SK-N-SH treated with all-trans-retinoic acid at 6 μM for 48 hours (cell line): ENCODE results near the gene PTTG1.

Experiments used
- ATAC-seq: fragments of 200-7000 bp; cut with Tn5 transposase; 3 replicates; pipeline ENCODE4 v1.9.1; 2020; ENCODE audit warnings: mild to moderate bottlenecking, moderate library complexity
- ARNTL ChIP-seq: fragments of 450-650 bp; formaldehyde crosslinking; IDR thresholded peaks from 2 replicates; pipeline ENCODE4 v1.5.0; 2020; ENCODE audit warnings: low read depth, mild to moderate bottlenecking, moderate library complexity, borderline replicate concordance
- BACH2 ChIP-seq: fragments of 250-450 bp; sonication (Bioruptor Pico); IDR thresholded peaks from 2 replicates; pipeline ENCODE4 v1.9.0; 2021; ENCODE audit warnings: mild to moderate bottlenecking, borderline replicate concordance
- CSDC2 ChIP-seq: fragments of 250-450 bp; sonication (Bioruptor Pico); IDR thresholded peaks from 2 replicates; pipeline ENCODE4 v1.5.0; 2020; ENCODE audit warnings: mild to moderate bottlenecking, moderate library complexity
- GLIS3 ChIP-seq: fragments of 250-450 bp; sonication (Bioruptor Pico); IDR thresholded peaks from 2 replicates; pipeline ENCODE4 v1.5.0; 2020; ENCODE audit warnings: mild to moderate bottlenecking, moderate library complexity
- ISL1 ChIP-seq: fragments of 250-450 bp; sonication (Bioruptor Pico); IDR thresholded peaks from 2 replicates; pipeline ENCODE4 v2.1.2; 2022; ENCODE audit warnings: mild to moderate bottlenecking, moderate library complexity
- OSR1 ChIP-seq: fragments of 250-450 bp; sonication (Bioruptor Pico); IDR thresholded peaks from 2 replicates; pipeline ENCODE4 v1.8.0; 2022; ENCODE audit warnings: moderate library complexity, mild to moderate bottlenecking, inconsistent platforms
- RARB ChIP-seq: fragments of 250-450 bp; sonication (Bioruptor Pico); IDR thresholded peaks from 2 replicates; pipeline ENCODE4 v1.8.0; 2021; ENCODE audit warnings: mild to moderate bottlenecking, moderate library complexity
- SNAI2 ChIP-seq: fragments of 250-450 bp; sonication (Bioruptor Pico); IDR thresholded peaks from 2 replicates; pipeline ENCODE4 v1.5.0; 2020; ENCODE audit warnings: mild to moderate bottlenecking, moderate library complexity
- TCF4 ChIP-seq: fragments of 250-450 bp; sonication (Bioruptor Pico); IDR thresholded peaks from 2 replicates; pipeline ENCODE4 v1.8.0; 2021; ENCODE audit warnings: mild to moderate bottlenecking, moderate library complexity, borderline replicate concordance
- TOX ChIP-seq: fragments of 250-450 bp; sonication (Bioruptor Pico); IDR thresholded peaks from 2 replicates; pipeline ENCODE4 v1.8.0; 2021; ENCODE audit warnings: mild to moderate bottlenecking, moderate library complexity, borderline replicate concordance
- ZC3H10 ChIP-seq: fragments of 250-450 bp; sonication (Bioruptor Pico); IDR thresholded peaks from 2 replicates; pipeline ENCODE4 v1.5.1; 2021; ENCODE audit warnings: mild to moderate bottlenecking, moderate library complexity
- ZFP3 ChIP-seq: fragments of 250-450 bp; sonication (Bioruptor Pico); IDR thresholded peaks from 2 replicates; pipeline ENCODE4 v1.5.0; 2020; ENCODE audit warnings: mild to moderate bottlenecking, moderate library complexity
- ZFP30 ChIP-seq: fragments of 450-650 bp; formaldehyde crosslinking; IDR thresholded peaks from 2 replicates; pipeline ENCODE4 v1.5.0; 2022; ENCODE audit warnings: mild to moderate bottlenecking, moderate library complexity
- ZNF565 ChIP-seq: fragments of 450-650 bp; formaldehyde crosslinking; conservative IDR thresholded peaks from 2 replicates; pipeline ENCODE4 v1.5.0; 2020; ENCODE audit warnings: low read depth, mild to moderate bottlenecking, moderate library complexity
- ZNF70 ChIP-seq: fragments of 450-650 bp; formaldehyde crosslinking; IDR thresholded peaks from 2 replicates; pipeline ENCODE4 v1.5.0; 2020; ENCODE audit warnings: mild to moderate bottlenecking, moderate library complexity
- ZNF8 ChIP-seq: fragments of 450-650 bp; formaldehyde crosslinking; IDR thresholded peaks from 2 replicates; pipeline ENCODE4 v1.5.0; 2020; ENCODE audit warnings: mild to moderate bottlenecking, moderate library complexity
- TF ChIP-seq, protein P1 (sequence below): fragments of 250-450 bp; sonication (Bioruptor Pico); IDR thresholded peaks from 2 replicates; pipeline ENCODE4 v1.5.1; 2020; ENCODE audit warnings: low read depth, mild to moderate bottlenecking, moderate library complexity
- TF ChIP-seq, protein P2 (sequence below): fragments of 250-450 bp; sonication (Bioruptor Pico); IDR thresholded peaks from 2 replicates; pipeline ENCODE4 v1.8.0; 2021; ENCODE audit warnings: low read depth, mild to moderate bottlenecking, moderate library complexity, borderline replicate concordance
- TF ChIP-seq, protein P3 (sequence below): fragments of 250-450 bp; sonication (Bioruptor Pico); IDR thresholded peaks from 2 replicates; pipeline ENCODE4 v1.5.1; 2021; ENCODE audit warnings: mild to moderate bottlenecking, moderate library complexity
- TF ChIP-seq, protein P4 (sequence below): fragments of 250-450 bp; sonication (Bioruptor Pico); IDR thresholded peaks from 2 replicates; pipeline ENCODE4 v1.5.0; 2020; ENCODE audit warnings: mild to moderate bottlenecking, moderate library complexity
- TF ChIP-seq, protein P5 (sequence below): fragments of 250-450 bp; sonication (Bioruptor Pico); IDR thresholded peaks from 2 replicates; pipeline ENCODE4 v1.8.0; 2020; ENCODE audit warnings: mild to moderate bottlenecking, moderate library complexity, borderline replicate concordance

Gene PTTG1

DNA sequence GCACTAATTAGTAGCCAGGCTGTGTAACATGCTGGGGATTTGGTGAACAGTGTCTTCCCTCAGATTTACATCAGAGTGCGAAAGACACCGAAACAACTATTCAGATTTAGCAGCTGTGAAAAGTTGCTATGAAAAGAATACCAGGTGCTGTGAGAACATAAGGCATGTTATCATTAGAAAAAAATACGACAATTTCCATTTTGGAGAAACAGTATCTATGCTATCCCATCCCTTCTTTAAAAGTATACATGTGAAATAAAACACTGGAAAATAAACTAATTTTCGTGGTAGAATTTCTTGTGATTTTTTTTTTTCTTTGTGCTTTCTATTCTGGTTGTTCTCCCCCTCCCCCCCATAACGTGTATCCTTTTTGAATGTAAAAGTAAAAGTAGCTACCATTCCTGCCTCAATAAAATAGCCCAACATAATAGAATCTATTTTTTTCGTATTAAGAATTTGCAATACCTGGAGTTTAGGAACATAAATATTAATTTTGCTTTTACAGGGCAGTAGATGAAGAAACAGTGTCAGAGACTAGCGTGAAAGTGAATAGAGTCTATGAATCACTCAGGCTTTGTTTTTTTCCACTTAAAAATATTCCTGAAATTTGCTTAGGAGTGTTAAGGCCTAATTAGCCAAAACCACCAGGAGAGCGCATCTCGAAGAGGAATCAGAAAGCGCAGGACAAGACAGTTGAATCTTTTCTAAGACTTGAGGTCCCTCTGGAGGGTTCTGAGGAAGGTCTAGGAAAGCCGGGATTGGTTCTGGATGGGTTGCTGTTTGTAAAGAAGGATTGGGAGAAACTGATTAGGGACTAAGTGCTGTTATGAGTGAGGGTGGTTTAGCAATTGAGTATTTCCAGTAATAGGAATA, 2.0 kb upstream of the PTTG1 start:
- TF ChIP-seq CSDC2 (CRISPR knock-in tag) (no peak), ZNF70 (no peak), ZFP3 (CRISPR knock-in tag) (no peak), ISL1 (CRISPR knock-in tag) (no peak), SNAI2 (CRISPR knock-in tag) (no peak), ZNF565 (CRISPR knock-in tag) (no peak), BACH2 (CRISPR knock-in tag) (no peak), TOX (no peak), OSR1 (CRISPR knock-in tag) (no peak), GLIS3 (CRISPR knock-in tag) (no peak), ZFP30 (CRISPR knock-in tag) (no peak), ZNF8 (CRISPR knock-in tag) (no peak), ARNTL (CRISPR knock-in tag) (no peak)
- TF ChIP-seq, protein P1, sequence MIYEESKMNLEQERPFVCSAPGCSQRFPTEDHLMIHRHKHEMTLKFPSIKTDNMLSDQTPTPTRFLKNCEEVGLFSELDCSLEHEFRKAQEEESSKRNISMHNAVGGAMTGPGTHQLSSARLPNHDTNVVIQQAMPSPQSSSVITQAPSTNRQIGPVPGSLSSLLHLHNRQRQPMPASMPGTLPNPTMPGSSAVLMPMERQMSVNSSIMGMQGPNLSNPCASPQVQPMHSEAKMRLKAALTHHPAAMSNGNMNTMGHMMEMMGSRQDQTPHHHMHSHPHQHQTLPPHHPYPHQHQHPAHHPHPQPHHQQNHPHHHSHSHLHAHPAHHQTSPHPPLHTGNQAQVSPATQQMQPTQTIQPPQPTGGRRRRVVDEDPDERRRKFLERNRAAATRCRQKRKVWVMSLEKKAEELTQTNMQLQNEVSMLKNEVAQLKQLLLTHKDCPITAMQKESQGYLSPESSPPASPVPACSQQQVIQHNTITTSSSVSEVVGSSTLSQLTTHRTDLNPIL = no peak
- TF ChIP-seq, protein P2, sequence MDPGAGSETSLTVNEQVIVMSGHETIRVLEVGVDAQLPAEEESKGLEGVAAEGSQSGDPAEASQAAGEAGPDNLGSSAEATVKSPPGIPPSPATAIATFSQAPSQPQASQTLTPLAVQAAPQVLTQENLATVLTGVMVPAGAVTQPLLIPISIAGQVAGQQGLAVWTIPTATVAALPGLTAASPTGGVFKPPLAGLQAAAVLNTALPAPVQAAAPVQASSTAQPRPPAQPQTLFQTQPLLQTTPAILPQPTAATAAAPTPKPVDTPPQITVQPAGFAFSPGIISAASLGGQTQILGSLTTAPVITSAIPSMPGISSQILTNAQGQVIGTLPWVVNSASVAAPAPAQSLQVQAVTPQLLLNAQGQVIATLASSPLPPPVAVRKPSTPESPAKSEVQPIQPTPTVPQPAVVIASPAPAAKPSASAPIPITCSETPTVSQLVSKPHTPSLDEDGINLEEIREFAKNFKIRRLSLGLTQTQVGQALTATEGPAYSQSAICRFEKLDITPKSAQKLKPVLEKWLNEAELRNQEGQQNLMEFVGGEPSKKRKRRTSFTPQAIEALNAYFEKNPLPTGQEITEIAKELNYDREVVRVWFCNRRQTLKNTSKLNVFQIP (CRISPR knock-in tag) = no peak
- TF ChIP-seq, protein P3, sequence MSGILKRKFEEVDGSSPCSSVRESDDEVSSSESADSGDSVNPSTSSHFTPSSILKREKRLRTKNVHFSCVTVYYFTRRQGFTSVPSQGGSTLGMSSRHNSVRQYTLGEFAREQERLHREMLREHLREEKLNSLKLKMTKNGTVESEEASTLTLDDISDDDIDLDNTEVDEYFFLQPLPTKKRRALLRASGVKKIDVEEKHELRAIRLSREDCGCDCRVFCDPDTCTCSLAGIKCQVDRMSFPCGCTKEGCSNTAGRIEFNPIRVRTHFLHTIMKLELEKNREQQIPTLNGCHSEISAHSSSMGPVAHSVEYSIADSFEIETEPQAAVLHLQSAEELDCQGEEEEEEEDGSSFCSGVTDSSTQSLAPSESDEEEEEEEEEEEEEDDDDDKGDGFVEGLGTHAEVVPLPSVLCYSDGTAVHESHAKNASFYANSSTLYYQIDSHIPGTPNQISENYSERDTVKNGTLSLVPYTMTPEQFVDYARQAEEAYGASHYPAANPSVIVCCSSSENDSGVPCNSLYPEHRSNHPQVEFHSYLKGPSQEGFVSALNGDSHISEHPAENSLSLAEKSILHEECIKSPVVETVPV (CRISPR knock-in tag) = no peak
- TF ChIP-seq, protein P4, sequence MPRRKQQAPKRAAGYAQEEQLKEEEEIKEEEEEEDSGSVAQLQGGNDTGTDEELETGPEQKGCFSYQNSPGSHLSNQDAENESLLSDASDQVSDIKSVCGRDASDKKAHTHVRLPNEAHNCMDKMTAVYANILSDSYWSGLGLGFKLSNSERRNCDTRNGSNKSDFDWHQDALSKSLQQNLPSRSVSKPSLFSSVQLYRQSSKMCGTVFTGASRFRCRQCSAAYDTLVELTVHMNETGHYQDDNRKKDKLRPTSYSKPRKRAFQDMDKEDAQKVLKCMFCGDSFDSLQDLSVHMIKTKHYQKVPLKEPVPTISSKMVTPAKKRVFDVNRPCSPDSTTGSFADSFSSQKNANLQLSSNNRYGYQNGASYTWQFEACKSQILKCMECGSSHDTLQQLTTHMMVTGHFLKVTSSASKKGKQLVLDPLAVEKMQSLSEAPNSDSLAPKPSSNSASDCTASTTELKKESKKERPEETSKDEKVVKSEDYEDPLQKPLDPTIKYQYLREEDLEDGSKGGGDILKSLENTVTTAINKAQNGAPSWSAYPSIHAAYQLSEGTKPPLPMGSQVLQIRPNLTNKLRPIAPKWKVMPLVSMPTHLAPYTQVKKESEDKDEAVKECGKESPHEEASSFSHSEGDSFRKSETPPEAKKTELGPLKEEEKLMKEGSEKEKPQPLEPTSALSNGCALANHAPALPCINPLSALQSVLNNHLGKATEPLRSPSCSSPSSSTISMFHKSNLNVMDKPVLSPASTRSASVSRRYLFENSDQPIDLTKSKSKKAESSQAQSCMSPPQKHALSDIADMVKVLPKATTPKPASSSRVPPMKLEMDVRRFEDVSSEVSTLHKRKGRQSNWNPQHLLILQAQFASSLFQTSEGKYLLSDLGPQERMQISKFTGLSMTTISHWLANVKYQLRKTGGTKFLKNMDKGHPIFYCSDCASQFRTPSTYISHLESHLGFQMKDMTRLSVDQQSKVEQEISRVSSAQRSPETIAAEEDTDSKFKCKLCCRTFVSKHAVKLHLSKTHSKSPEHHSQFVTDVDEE (CRISPR knock-in tag) = no peak
- peak; percentile 4 for ATAC-seq

DNA sequence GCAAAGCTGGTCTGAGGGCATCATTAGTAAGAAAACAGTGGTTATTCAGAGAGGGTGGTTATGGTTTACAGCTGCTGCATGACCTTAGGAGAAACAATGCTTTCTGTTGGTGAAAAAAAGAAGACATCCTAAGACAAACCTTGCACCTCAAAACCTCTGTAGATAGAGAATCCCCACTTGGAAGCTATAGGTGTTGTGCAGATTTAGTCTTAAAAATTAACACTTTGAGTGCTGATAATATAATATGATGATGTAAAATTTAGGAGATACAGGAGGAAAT, 1.4 kb upstream of the PTTG1 start:
- ATAC-seq = no peak
- TF ChIP-seq ZC3H10 (CRISPR knock-in tag) (no peak), GLIS3 (CRISPR knock-in tag) (no peak), BACH2 (CRISPR knock-in tag) (no peak), TOX (no peak), ZNF565 (CRISPR knock-in tag) (no peak), SNAI2 (CRISPR knock-in tag) (no peak), CSDC2 (CRISPR knock-in tag) (no peak), ZFP30 (CRISPR knock-in tag) (no peak), ZFP3 (CRISPR knock-in tag) (no peak), TCF4 (CRISPR knock-in tag) (no peak), RARB (CRISPR knock-in tag) (no peak), ZNF70 (no peak), ARNTL (CRISPR knock-in tag) (no peak)
- TF ChIP-seq, protein P4 (CRISPR knock-in tag) = no peak
- TF ChIP-seq, protein P1 = no peak
- TF ChIP-seq, protein P5, sequence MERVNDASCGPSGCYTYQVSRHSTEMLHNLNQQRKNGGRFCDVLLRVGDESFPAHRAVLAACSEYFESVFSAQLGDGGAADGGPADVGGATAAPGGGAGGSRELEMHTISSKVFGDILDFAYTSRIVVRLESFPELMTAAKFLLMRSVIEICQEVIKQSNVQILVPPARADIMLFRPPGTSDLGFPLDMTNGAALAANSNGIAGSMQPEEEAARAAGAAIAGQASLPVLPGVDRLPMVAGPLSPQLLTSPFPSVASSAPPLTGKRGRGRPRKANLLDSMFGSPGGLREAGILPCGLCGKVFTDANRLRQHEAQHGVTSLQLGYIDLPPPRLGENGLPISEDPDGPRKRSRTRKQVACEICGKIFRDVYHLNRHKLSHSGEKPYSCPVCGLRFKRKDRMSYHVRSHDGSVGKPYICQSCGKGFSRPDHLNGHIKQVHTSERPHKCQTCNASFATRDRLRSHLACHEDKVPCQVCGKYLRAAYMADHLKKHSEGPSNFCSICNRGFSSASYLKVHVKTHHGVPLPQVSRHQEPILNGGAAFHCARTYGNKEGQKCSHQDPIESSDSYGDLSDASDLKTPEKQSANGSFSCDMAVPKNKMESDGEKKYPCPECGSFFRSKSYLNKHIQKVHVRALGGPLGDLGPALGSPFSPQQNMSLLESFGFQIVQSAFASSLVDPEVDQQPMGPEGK (CRISPR knock-in tag) = no peak
- TF ChIP-seq, protein P2 (CRISPR knock-in tag) = no peak
